Neuron (in vitro differentiated cells): Measurements from ENCODE around the gene FLYWCH2.

Experiments used
- H2AFZ ChIP-seq: one replicate; pipeline ENCODE4 v1.6.1; 2013; ENCODE audit warnings: low read depth, mild to moderate bottlenecking, inconsistent platforms, low read length, moderate library complexity
- H3K27me3 ChIP-seq: one replicate; pipeline ENCODE4 v1.6.1; 2013; ENCODE audit warnings: low read length; ENCODE audit not compliant: insufficient read depth
- H3K36me3 ChIP-seq: one replicate; pipeline ENCODE4 v1.6.1; 2013; ENCODE audit warnings: low read length; ENCODE audit not compliant: insufficient read depth
- H3K4me1 ChIP-seq: one replicate; pipeline ENCODE4 v1.6.1; 2013; ENCODE audit warnings: low read length; ENCODE audit not compliant: insufficient read depth
- H3K4me3 ChIP-seq: 2 replicates; pipeline ENCODE4 v1.5.1; 2013; ENCODE audit warnings: mild to moderate bottlenecking, low read length, moderate library complexity
- H3K9me3 ChIP-seq: one replicate; pipeline ENCODE4 v1.6.1; 2013; ENCODE audit warnings: low read length

Gene FLYWCH2

GRCh38 chr16:2881783-2882649 lies 999 bp upstream of the FLYWCH2 start:
- peaks cover 6% of the 10 kb centered on the region for H3K4me1 ChIP-seq
- H3K9me3 ChIP-seq = no peaks in the 10 kb centered on the region
- H3K4me3 ChIP-seq = peak overlapping the region; percentile 92
- no peaks in the 10 kb centered on the region for H3K27me3 ChIP-seq
- H3K36me3 ChIP-seq = no peaks in the 10 kb centered on the region
- H2AFZ ChIP-seq = peak overlapping the region; percentile 92

DNA sequence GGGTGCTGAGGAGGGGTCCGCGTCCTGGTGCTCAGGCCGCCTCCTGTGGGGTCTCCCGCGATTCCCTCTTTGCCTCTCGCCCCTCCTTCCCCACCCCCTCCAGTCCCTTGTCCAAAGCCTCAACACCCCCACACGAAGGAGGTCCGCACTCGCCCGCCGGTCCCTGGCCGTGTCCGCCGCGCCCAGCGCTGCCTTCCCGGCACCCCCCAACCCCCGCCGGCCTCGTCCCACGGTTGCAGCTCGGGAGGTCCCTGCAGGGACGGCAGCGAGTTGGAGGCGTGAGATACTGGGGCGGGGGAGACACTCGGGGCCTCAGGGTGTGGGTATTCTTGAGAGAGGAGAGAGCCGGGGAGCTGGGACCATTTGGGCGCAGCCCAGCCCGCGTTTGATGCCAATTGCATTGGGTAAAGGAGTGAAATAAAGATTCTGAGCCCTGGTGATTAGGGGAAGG lies 468 bp downstream of the FLYWCH2 start:
- peaks cover 6% of the 10 kb centered on the region for H3K4me1 ChIP-seq
- peak overlapping the region; percentile 92 for H3K4me3 ChIP-seq
- peak overlapping the region; percentile 71 for H2AFZ ChIP-seq
- H3K36me3 ChIP-seq = no peaks in the 10 kb centered on the region
- no peaks in the 10 kb centered on the region for H3K27me3 ChIP-seq
- no peaks in the 10 kb centered on the region for H3K9me3 ChIP-seq

GRCh38 chr16:2884041-2884451 lies 1.0 kb downstream of the FLYWCH2 start:
- no peaks in the 10 kb centered on the region for H3K36me3 ChIP-seq
- H3K27me3 ChIP-seq = no peaks in the 10 kb centered on the region
- H2AFZ ChIP-seq = peak overlapping the region; percentile 71
- H3K4me3 ChIP-seq = peak overlapping the region; percentile 92
- H3K9me3 ChIP-seq = no peaks in the 10 kb centered on the region
- peaks cover 6% of the 10 kb centered on the region for H3K4me1 ChIP-seq

- Histone ChIP-seq H3K4me1 (peaks cover 17% of the 10 kb centered on the region), H2AFZ (no peak overlapping the region), H3K9me3 (no peaks in the 10 kb centered on the region), H3K4me3 (no peak overlapping the region), H3K27me3 (no peaks in the 10 kb centered on the region), H3K36me3 (peaks cover 10% of the 10 kb centered on the region)
Measured at GRCh38 chr16:2894231-2894630, 11.2 kb downstream of the FLYWCH2 start.

GRCh38 chr16:2895813-2896212 lies 12.8 kb downstream of the FLYWCH2 start:
- Histone ChIP-seq H3K4me1 (peaks cover 21% of the 10 kb centered on the region), H3K4me3 (no peak overlapping the region), H3K27me3 (no peaks in the 10 kb centered on the region), H2AFZ (no peak overlapping the region), H3K36me3 (peaks cover 10% of the 10 kb centered on the region), H3K9me3 (no peaks in the 10 kb centered on the region)

DNA sequence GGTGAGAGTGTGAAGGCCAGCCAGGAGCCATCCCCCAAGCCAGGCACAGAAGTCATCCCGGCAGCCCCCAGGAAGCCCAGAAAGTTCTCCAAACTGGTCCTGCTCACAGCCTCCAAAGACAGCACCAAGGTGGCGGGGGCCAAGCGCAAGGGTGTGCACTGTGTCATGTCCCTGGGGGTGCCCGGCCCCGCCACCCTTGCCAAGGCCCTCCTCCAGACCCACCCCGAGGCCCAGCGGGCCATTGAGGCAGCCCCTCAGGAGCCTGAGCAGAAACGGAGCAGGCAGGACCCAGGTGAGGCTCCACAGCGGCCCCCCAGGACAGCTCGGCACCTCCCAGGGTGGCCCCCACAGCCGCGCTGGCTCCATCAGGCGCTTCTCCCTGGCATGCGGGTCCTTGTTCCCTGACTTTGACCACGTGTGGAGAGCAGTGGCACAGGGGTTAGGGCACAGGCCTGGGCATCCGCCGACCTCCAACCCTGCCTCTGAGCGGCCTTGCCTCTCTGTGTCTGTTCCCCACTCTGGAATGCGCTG lies 13.5 kb downstream of the FLYWCH2 start:
- no peak overlapping the region for H2AFZ ChIP-seq
- peaks cover 21% of the 10 kb centered on the region for H3K4me1 ChIP-seq
- peaks cover 10% of the 10 kb centered on the region for H3K36me3 ChIP-seq
- H3K9me3 ChIP-seq = no peaks in the 10 kb centered on the region
- H3K4me3 ChIP-seq = no peak overlapping the region
- H3K27me3 ChIP-seq = no peaks in the 10 kb centered on the region

DNA sequence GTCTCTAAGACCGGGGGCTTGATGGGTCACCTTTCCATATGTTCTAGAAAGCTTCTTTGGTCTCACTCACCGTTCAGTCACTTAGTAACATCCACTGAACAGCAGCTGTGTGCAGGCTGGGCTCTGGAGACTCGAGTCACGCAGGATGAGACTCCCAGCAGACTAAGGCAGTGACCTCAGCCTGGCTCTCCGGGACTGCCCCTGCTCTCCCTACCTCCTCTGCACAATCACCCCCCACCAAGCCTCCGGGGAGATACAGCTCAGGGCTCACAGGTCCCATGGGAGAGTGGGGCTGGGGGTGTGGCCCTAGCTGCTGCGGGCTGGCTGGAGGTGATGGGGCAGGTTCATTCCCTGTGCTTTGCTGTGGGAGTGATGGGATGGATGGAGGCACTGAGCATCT lies 14.1 kb downstream of the FLYWCH2 start:
- H3K4me1 ChIP-seq = peaks cover 21% of the 10 kb centered on the region
- no peak overlapping the region for H2AFZ ChIP-seq
- no peaks in the 10 kb centered on the region for H3K9me3 ChIP-seq
- no peaks in the 10 kb centered on the region for H3K27me3 ChIP-seq
- no peak overlapping the region for H3K4me3 ChIP-seq
- H3K36me3 ChIP-seq = peaks cover 10% of the 10 kb centered on the region

DNA sequence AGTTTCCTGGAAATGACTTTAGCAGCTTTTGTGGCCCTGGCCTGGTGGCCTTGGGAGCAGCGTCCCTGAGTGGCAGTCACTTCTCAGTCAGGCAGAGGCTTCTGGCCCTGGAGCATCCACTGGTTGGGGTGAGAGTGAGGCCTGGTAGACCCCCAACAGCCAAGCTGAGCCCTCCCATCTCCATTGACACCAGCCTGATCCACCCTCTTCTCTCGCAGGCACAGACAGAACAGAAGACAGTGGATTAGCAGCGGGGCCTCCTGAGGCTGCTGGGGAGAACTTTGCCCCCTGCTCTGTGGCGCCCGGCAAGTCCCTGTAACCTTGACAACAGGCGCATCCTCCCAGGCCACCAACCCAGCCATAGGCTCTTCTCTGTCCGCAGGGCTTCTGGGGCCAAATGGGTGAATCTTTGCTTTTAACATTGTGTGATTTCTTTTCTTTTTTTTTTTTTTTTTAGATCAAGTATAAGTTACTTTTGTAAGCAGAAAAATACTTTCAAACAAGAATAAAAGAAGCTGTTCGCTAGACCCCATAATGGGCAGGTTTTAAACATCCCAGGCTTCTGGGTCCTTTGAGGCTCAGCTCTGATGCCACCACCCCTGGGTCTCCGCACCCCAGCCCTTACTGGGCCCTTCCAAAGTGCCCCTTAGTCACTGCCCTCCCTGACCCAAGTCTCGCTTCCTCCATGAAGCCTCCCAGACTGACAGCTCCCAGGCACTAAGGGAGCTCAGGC lies 16.0 kb downstream of the FLYWCH2 start:
- no peaks in the 10 kb centered on the region for H3K9me3 ChIP-seq
- H3K27me3 ChIP-seq = no peaks in the 10 kb centered on the region
- H3K36me3 ChIP-seq = peaks cover 10% of the 10 kb centered on the region
- no peak overlapping the region for H3K4me3 ChIP-seq
- H3K4me1 ChIP-seq = peaks cover 26% of the 10 kb centered on the region
- no peak overlapping the region for H2AFZ ChIP-seq

DNA sequence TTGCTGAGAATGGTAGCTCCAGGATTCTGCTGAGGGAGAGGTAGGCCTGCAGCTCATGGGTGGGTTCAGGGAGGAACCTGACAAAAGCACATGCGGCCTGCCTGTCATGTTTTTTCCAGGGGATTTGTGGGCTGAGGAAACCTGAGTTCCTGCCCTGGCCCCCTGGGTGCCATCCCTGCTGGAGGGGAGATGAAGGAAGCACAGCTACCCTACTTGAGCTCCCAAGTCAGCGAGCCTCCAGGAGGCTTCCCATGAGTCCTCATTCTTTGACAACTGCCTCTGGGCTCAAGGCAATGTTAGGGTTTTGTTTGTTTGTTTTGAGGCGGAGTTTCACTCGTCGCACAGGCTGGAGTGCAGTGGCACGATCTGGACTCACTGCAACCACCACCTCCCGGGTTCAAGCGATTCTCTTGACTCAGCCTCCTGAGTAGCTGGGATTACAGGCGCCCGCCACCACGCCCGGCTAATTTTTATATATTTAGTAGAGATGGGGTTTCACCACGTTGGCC lies 16.6 kb downstream of the FLYWCH2 start:
- Histone ChIP-seq H3K36me3 (peaks cover 10% of the 10 kb centered on the region), H3K4me1 (peaks cover 26% of the 10 kb centered on the region), H2AFZ (no peak overlapping the region)

GRCh38 chr16:2900526-2901075 lies 17.6 kb downstream of the FLYWCH2 start:
- Histone ChIP-seq H2AFZ (no peak overlapping the region), H3K9me3 (no peaks in the 10 kb centered on the region), H3K36me3 (peaks cover 10% of the 10 kb centered on the region), H3K4me3 (no peak overlapping the region), H3K27me3 (no peaks in the 10 kb centered on the region), H3K4me1 (peaks cover 26% of the 10 kb centered on the region)

More for the DNA sequence above, 16.6 kb downstream of the FLYWCH2 start:
- no peaks in the 10 kb centered on the region for H3K9me3 ChIP-seq
- H3K4me3 ChIP-seq = no peak overlapping the region
- H3K27me3 ChIP-seq = no peaks in the 10 kb centered on the region

- Histone ChIP-seq H2AFZ (no peak overlapping the region), H3K4me3 (no peak overlapping the region), H3K4me1 (peaks cover 31% of the 10 kb centered on the region), H3K27me3 (no peaks in the 10 kb centered on the region), H3K36me3 (peaks cover 2% of the 10 kb centered on the region), H3K9me3 (no peaks in the 10 kb centered on the region)
Measured at GRCh38 chr16:2902337-2903130, 19.5 kb downstream of the FLYWCH2 start.
